Activated CD4-positive, alpha-beta T cell treated with anti-CD3 and anti-CD28 coated beads, Interleukin-2, amount 50 U/mL, for 1 hour (primary cell): ENCODE measurements around the gene LAG3.
"Not testable (repeated sequence)": the region's sequence is repeated elsewhere in the genome, so short reads cannot be mapped to it uniquely, and the experiment has no call there.

Source experiments
- DNase-seq: peaks from one replicate; pipeline ENCODE4 v3.0.0-alpha.2; 2020

LAG3 gene

GRCh38 chr12:6772331-6772695 is at the start of gene LAG3:
TSS of gene LAG3 (plus strand) at chr12:6772520. CDS start at chr12:6772853, 333 bp downstream.
- DNase-seq, result peak; percentile 46

- DNase-seq, result no peak
Measured at GRCh38 chr12:6722863-6723262, 49.5 kb upstream of the LAG3 start.

- DNase-seq, result peak; percentile 91
Measured at GRCh38 chr12:6723607-6724408, 48.5 kb upstream of the LAG3 start, which contains the start of gene COPS7A. TSS of gene COPS7A (plus strand) at chr12:6724046. CDS start at chr12:6724657, 611 bp downstream.

- peak; percentile 6 for DNase-seq
Measured at GRCh38 chr12:6724409-6724797, 47.9 kb upstream of the LAG3 start.

GRCh38 chr12:6725350-6725749 is 47.0 kb upstream of the LAG3 start:
- no peak for DNase-seq

GRCh38 chr12:6729186-6729585 is 43.1 kb upstream of the LAG3 start:
- DNase-seq, result no peak

GRCh38 chr12:6730169-6730568 is 42.2 kb upstream of the LAG3 start:
- DNase-seq, result no peak

- no peak for DNase-seq
Measured at GRCh38 chr12:6734506-6735387, 37.6 kb upstream of the LAG3 start.

- peak; percentile 32 for DNase-seq
Measured at GRCh38 chr12:6735448-6736191, 36.7 kb upstream of the LAG3 start.

GRCh38 chr12:6736754-6737153 is 35.6 kb upstream of the LAG3 start:
- DNase-seq, result no peak

GRCh38 chr12:6742080-6742479 is 30.2 kb upstream of the LAG3 start:
- not testable (repeated sequence) for DNase-seq

GRCh38 chr12:6742834-6743233 is 29.5 kb upstream of the LAG3 start:
- no peak for DNase-seq

- not testable (repeated sequence) for DNase-seq
Measured at GRCh38 chr12:6743300-6743699, 29.0 kb upstream of the LAG3 start.

GRCh38 chr12:6745741-6746525 is 26.4 kb upstream of the LAG3 start:
- DNase-seq, result no peak

- no peak for DNase-seq
Measured at GRCh38 chr12:6747216-6747615, 25.1 kb upstream of the LAG3 start.

- DNase-seq, result no peak
Measured at GRCh38 chr12:6748761-6749160, 23.6 kb upstream of the LAG3 start.

GRCh38 chr12:6750506-6750905 is 21.8 kb upstream of the LAG3 start:
- no peak for DNase-seq

- no peak for DNase-seq
Measured at GRCh38 chr12:6751767-6752166, 20.6 kb upstream of the LAG3 start.

- DNase-seq, result no peak
Measured at GRCh38 chr12:6752167-6752920, 20.0 kb upstream of the LAG3 start.

GRCh38 chr12:6752921-6753771 is 19.2 kb upstream of the LAG3 start, which contains the start of gene MLF2:
TSS of gene MLF2 (minus strand) at chr12:6753141. CDS start at chr12:6752334, 807 bp downstream.
- DNase-seq, result peak; percentile 96
